SJCRH30 (cell line): ENCODE results near the gene WSCD2. TPM values are rescaled to one million over a fixed set of nuclear protein-coding genes. Genes with fewer than 3 reads are reported as not detected.

ENCODE experiments used
- DNase-seq, 2 experiments: peaks; one replicate each; pipeline ENCODE4 v3.0.0-alpha.2; 2015 to 2020
- H3K27ac ChIP-seq: fragments of 250-450 bp; sonication (Bioruptor Pico); 2 replicates; pipeline ENCODE4 v1.5.1; 2020; ENCODE audit warnings: mild to moderate bottlenecking, moderate library complexity
- H3K27me3 ChIP-seq: fragments of 250-450 bp; sonication (Bioruptor Pico); 2 replicates; pipeline ENCODE4 v1.5.1; 2020; ENCODE audit warnings: mild to moderate bottlenecking, moderate library complexity
- H3K36me3 ChIP-seq: fragments of 250-450 bp; sonication (Bioruptor Pico); 2 replicates; pipeline ENCODE4 v1.5.1; 2020; ENCODE audit warnings: mild to moderate bottlenecking, moderate library complexity
- H3K4me1 ChIP-seq: fragments of 250-450 bp; sonication (Bioruptor Pico); 2 replicates; pipeline ENCODE4 v1.5.1; 2020; ENCODE audit warnings: mild to moderate bottlenecking, moderate library complexity
- H3K4me3 ChIP-seq: fragments of 250-450 bp; sonication (Bioruptor Pico); 2 replicates; pipeline ENCODE4 v1.5.1; 2020; ENCODE audit warnings: mild to moderate bottlenecking, moderate library complexity
- H3K9me3 ChIP-seq: fragments of 250-450 bp; sonication (Bioruptor Pico); replicated peaks from 2 replicates; pipeline ENCODE4 v1.5.1; 2020; ENCODE audit warnings: mild to moderate bottlenecking, moderate library complexity
- total RNA-seq: library from RNA; depleted of rRNA; stranded (reverse); fragments of >200 nt; shearing (Covaris generic); gene quantifications from 2 replicates; pipeline ENCODE4 v1.2.3, GENCODE V29; 2014

WSCD2 gene
- total RNA-seq, 1 experiment from 2014 or later, result not detected

DNA sequence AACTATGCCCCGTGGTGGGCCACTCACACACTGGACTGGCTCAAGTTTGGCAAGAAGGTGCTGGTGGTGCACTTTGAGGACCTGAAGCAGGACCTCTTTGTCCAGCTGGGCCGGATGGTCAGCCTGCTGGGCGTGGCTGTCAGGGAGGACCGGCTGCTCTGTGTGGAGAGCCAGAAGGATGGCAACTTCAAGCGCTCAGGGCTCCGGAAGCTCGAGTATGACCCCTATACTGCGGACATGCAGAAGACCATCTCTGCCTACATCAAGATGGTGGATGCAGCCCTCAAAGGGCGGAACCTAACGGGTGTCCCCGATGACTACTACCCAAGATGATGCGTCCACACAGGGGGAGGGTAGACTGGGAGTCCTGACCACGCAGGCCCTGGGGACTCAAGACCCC is 118.9 kb downstream of the WSCD2 start:
- Histone ChIP-seq H3K36me3 (no peaks in the 10 kb centered on the region), H3K27me3 (no peaks in the 10 kb centered on the region), H3K4me1 (no peaks in the 10 kb centered on the region), H3K9me3 (no peaks in the 10 kb centered on the region), H3K27ac (no peak overlapping the region), H3K4me3 (no peak overlapping the region)
- DNase-seq, result no peak

DNA sequence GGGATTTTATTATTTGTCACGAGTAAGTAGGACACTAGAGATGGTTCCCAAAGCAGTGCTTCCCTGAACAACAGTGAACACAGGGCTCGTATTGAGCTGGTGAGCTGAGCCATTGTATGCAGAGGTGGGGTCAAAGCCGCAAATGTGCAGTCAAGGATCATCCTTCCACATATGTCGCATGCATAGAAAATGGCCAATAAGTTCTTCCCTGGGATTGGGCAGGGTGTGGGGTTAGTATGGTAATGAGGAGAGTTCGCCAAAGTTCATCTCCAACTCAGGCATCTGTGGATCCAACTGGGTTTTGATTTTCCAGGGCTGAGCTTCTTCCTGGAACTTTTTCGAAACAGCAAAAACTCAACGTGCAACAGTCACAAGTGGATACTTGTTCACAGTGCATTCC is 123.4 kb downstream of the WSCD2 start:
- DNase-seq, result no peak
- no peaks in the 10 kb centered on the region for H3K36me3 ChIP-seq
- no peak overlapping the region for H3K27ac ChIP-seq
- no peaks in the 10 kb centered on the region for H3K27me3 ChIP-seq
- H3K4me1 ChIP-seq, result no peaks in the 10 kb centered on the region
- no peaks in the 10 kb centered on the region for H3K9me3 ChIP-seq
- no peak overlapping the region for H3K4me3 ChIP-seq

DNA sequence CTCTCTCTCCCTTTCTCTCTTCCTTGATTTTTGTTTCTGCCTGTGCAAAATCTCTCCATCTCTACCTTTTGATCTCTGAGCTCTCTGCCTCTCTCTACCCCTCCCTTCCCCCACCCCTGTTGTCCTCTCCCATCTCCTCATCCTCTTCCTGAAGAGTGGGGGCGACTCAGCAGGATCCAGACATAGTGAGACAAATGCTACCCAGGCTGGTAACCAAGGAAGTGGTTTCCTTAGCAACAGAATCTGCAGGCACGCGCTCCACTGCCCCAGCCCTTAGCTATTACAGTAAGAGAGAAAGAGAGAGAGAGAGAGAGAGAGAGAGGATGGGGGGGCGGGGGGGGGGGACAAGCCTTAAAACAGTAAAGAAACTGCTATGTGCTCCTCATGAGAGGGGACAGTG is 124.5 kb downstream of the WSCD2 start:
- Histone ChIP-seq H3K27me3 (no peaks in the 10 kb centered on the region), H3K4me1 (no peaks in the 10 kb centered on the region), H3K4me3 (no peak overlapping the region), H3K9me3 (no peaks in the 10 kb centered on the region), H3K36me3 (no peaks in the 10 kb centered on the region), H3K27ac (no peak overlapping the region)
- DNase-seq, result no peak

DNA sequence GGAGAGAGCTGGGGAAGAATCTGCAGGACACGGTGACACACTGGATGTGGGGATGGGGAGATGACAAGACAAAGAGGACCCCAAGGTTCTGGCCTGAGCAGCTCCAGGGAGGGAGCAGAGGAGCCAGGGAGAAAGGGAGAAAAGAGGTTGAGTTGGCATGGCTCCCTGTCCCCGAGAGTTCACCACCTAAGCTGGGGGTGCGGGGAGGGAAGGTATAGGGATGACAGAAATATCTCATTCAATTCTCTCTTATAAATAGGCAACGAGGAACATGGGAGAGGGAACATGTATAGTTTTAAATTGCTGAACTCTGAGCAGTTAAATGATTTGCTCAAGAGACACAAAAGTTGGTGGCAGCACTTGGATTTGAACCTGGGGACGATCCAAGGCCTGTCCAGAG is 124.9 kb downstream of the WSCD2 start:
- Histone ChIP-seq H3K27me3 (no peaks in the 10 kb centered on the region), H3K27ac (no peak overlapping the region)

DNA sequence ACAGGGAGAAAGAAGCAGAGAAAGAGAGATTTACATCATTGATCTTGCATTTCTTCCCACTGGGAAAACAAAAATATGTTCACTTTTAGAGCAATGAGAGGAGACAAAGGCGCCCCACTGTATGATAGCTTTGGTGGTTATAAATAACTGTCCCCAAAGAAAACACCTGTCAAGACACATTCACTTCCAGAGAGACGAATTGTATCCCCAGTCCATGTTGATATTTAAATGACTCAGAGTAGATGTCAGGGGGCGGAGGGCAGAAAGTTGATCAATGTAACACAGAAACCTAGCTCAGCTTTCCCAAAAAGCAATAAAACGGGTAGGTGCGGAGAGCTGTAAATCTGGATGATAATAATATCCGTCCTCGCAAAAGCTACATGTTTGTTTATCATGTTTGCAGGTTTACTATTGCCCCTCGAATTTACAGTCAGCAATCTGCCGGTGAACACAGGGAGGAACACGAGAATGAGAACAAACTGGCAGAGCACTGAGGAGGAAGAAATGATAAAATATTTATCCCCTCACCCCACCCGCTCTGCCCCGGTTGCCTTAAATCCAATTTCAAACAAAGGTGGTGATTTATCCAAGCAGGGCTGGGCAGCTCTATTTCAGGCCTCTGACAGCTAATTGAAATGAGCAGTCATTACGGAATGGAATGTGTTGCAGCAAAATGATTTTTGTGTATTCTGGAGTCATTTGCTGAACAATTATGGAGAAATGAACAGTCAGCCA is 125.6 kb downstream of the WSCD2 start:
- H3K9me3 ChIP-seq, result no peaks in the 10 kb centered on the region
- H3K4me3 ChIP-seq, result no peak overlapping the region
- H3K27ac ChIP-seq, result no peak overlapping the region
- no peaks in the 10 kb centered on the region for H3K4me1 ChIP-seq
- no peaks in the 10 kb centered on the region for H3K27me3 ChIP-seq
- H3K36me3 ChIP-seq, result no peaks in the 10 kb centered on the region
- no peak for DNase-seq

More for the DNA sequence above, 124.9 kb downstream of the WSCD2 start:
- no peaks in the 10 kb centered on the region for H3K36me3 ChIP-seq
- H3K4me1 ChIP-seq, result no peaks in the 10 kb centered on the region
- no peaks in the 10 kb centered on the region for H3K9me3 ChIP-seq
- DNase-seq, result no peak
- no peak overlapping the region for H3K4me3 ChIP-seq

DNA sequence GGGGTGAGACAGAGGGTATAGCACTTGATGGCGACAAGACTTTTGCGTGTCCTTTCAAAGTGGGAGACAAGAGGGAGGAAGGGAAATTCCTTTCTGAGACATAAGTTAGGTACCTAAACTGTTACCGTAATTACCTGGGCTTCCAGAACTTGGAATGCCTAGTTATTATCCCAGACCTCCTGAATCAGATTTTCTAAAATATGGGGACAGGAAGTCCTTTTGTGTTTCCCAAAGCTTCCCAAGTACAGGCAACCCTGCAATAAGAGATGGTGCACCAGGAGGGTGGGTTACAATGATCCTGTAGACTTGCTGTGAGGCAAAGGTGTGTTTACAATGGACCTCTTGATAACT is 126.1 kb downstream of the WSCD2 start:
- Histone ChIP-seq H3K4me3 (no peak overlapping the region), H3K9me3 (no peaks in the 10 kb centered on the region), H3K36me3 (no peaks in the 10 kb centered on the region), H3K27ac (no peak overlapping the region), H3K27me3 (no peaks in the 10 kb centered on the region), H3K4me1 (no peaks in the 10 kb centered on the region)
- DNase-seq, result no peak

DNA sequence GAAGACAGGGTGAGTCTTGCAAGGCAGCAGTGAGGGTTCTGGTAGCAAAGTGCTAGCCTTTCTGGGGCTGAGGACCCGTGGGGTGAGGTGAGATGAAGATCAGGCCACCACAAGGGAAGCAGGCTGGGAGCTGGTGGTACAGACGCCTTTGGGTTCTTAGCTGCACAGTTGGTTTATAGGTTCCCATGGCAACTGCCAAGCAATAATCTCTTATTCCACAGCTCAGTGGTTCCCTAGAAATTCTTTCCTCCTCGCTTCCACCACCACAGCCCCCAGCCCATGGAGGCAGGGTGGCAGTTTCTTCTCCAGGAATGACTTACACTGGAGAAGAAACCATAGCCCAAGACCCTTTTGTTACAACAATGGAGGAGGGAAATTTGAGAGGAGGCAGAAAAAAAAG is 127.9 kb downstream of the WSCD2 start:
- Histone ChIP-seq H3K27me3 (no peaks in the 10 kb centered on the region), H3K27ac (no peak overlapping the region), H3K4me3 (no peak overlapping the region), H3K9me3 (no peaks in the 10 kb centered on the region), H3K36me3 (no peaks in the 10 kb centered on the region), H3K4me1 (no peaks in the 10 kb centered on the region)
- DNase-seq, result no peak

DNA sequence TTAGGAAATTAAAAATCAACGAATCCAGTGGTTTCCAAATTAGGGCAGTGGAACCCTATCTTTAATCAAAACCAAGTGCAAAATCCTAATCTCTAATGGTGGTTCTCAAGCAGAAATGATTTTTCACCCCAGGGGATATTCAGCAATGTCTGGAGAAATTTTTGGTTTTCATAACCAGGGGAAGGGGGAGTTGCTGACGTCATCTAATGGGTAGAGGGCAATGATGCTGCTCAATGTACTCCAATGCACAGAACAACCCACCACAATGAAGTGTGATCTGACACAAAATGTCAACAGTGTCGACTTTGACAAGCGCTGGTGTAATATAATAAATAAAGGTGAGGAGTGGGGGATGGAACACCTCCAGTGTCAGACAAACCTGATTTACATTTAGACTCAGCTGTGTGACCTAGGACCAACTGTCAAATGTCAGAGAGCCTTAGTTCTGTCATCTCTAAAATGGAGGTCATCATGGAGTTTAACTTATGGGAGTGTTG is 128.6 kb downstream of the WSCD2 start:
- Histone ChIP-seq H3K4me1 (no peaks in the 10 kb centered on the region), H3K36me3 (no peaks in the 10 kb centered on the region), H3K27ac (no peak overlapping the region), H3K27me3 (no peaks in the 10 kb centered on the region), H3K9me3 (no peaks in the 10 kb centered on the region), H3K4me3 (no peak overlapping the region)
- no peak for DNase-seq

DNA sequence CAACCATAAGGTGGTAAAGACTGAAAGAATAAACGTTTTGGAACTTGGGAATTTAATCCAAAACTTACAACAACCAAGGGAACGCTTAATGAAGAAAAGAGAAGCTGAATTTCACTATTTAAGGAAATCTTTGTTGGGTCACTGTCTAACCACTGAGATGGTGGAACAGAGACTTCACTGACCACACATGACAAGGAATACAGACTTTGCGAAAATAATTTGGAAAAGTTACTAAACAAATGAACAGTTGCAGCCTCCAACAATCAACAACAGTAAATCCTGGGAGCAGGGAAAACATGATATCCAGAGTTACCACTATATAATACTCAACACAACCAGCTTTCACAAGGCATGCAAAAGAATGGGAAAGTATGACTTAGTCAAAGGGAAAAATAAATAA is 131.0 kb downstream of the WSCD2 start:
- Histone ChIP-seq H3K9me3 (no peaks in the 10 kb centered on the region), H3K27ac (no peak overlapping the region), H3K4me1 (no peaks in the 10 kb centered on the region), H3K4me3 (no peak overlapping the region), H3K36me3 (no peaks in the 10 kb centered on the region), H3K27me3 (no peaks in the 10 kb centered on the region)
- DNase-seq, result no peak

DNA sequence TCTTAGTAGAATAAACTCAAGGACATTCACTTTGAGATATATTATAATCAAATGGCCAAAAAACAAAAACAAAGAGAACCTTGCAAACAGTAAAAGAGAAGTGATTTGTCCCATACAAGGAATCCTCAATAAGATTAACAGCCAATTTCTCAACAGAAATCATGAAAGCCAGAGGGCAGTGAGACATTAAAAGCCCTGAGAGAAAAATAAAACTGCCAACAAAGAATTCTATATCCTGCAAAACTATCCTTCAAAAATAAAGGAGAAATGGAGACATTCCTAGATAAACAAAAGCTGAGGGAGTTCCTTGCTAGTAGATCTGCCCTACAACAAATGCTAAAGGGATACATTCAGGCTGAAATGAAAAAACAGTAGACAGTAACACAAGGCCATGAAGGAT is 131.9 kb downstream of the WSCD2 start:
- no peaks in the 10 kb centered on the region for H3K27me3 ChIP-seq
- DNase-seq, result no peak

DNA sequence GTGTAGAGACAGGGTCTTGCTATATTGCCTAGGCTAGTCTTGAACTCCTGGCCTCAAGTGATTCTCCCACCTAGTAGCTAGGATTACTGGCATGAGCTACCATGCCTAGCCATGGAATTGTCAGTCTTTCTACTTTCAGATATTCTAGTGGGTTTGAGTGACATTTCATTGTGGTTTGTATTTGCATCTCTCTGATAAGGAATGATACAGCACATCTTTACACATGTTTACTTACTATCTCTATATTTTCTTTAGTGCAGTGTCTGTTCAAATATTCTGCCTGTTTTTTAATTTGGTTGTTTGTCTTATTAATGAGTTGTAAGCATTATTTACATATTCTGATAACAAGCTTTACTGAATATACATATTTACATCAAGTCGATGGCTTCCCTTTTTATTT is 136.4 kb downstream of the WSCD2 start:
- no peak overlapping the region for H3K4me3 ChIP-seq
- H3K27ac ChIP-seq, result no peak overlapping the region
- no peaks in the 10 kb centered on the region for H3K36me3 ChIP-seq
- H3K4me1 ChIP-seq, result no peaks in the 10 kb centered on the region
- no peaks in the 10 kb centered on the region for H3K9me3 ChIP-seq
- H3K27me3 ChIP-seq, result no peaks in the 10 kb centered on the region
- DNase-seq, result no peak

More for the DNA sequence above, 131.9 kb downstream of the WSCD2 start:
- H3K9me3 ChIP-seq, result no peaks in the 10 kb centered on the region
- H3K4me1 ChIP-seq, result no peaks in the 10 kb centered on the region
- H3K27ac ChIP-seq, result no peak overlapping the region
- no peak overlapping the region for H3K4me3 ChIP-seq
- no peaks in the 10 kb centered on the region for H3K36me3 ChIP-seq

DNA sequence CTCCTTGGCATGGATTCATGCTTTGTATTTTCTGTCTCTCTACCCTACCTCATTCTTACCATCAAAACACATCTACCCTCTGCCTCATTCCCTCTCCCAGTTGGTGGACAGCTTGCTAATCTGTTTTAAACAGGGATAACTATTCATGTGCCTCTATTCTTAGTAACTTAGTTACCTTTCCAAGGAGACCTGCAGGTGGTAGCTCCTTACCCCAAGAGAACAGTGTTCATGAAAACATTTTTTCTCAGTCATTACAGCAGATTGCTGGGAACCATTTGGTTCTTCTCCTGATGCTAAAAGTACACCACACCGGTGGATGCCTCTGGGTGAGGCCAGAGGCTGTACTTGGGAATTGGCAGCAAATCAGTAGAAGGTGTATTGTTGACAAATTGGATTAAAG is 137.0 kb downstream of the WSCD2 start:
- DNase-seq, result no peak
- H3K27ac ChIP-seq, result no peak overlapping the region
- no peaks in the 10 kb centered on the region for H3K36me3 ChIP-seq
- H3K9me3 ChIP-seq, result no peaks in the 10 kb centered on the region
- H3K27me3 ChIP-seq, result no peaks in the 10 kb centered on the region
- no peak overlapping the region for H3K4me3 ChIP-seq
- H3K4me1 ChIP-seq, result no peaks in the 10 kb centered on the region

DNA sequence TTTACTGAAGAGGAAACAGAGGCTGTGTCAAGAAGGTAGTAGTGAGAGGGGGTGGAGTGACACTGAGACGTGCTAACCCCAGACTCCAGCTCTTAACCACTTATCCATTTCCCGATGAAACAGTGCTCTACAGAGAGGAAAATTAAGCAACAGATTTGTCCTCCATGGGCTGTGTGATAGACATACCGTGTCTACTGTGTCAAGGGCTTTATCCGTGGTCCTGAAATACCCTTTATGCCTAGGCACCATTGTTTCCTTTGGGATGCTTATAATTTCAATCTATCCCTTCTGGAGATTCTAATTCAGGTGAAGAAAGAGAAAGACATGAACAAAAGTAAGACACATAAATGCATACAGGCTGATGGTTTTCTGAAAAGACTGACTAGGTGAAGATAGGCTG is 138.4 kb downstream of the WSCD2 start:
- Histone ChIP-seq H3K4me3 (no peak overlapping the region), H3K4me1 (no peaks in the 10 kb centered on the region), H3K27me3 (no peaks in the 10 kb centered on the region), H3K27ac (no peak overlapping the region), H3K36me3 (no peaks in the 10 kb centered on the region), H3K9me3 (no peaks in the 10 kb centered on the region)
- no peak for DNase-seq

DNA sequence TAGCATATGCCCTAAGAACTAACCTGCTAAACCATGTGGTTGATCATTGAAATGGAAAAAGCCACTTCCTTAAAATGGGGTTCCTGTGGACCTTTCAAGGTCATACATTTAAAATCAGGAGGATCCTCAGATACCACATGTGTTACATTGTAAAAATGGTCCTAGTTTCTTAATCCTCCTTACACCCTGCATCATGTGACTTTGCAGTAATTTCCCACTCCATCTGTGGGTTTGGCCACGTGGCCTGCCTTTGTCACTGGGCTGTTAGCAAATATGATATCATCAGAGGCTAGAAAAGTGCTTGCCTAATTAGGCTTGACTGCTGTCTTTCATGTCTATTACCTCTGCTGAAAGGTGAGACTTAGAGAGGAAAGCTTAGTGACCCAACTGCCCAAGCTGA is 139.3 kb downstream of the WSCD2 start:
- Histone ChIP-seq H3K27ac (no peak overlapping the region), H3K9me3 (no peaks in the 10 kb centered on the region), H3K27me3 (no peaks in the 10 kb centered on the region), H3K4me1 (no peaks in the 10 kb centered on the region), H3K36me3 (no peaks in the 10 kb centered on the region), H3K4me3 (no peak overlapping the region)
- no peak for DNase-seq

DNA sequence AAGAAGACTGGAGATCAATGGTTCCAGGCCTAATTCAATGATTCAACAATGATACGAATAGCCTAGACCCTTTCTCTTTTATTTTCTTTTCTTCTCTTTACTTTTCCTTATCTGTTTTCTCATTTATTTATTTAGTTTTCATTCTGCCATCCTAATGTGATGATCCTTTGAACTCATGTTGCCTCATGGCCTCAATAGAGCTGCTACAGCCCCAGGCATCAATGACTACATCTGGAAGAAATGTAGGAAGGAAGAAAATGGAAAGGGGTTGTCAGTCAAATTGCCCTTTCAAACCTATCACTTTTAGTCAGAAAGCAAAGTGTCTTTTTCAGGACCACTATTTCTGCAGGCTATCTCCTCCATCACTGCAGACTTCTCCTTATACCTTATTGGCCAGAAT is 140.1 kb downstream of the WSCD2 start:
- no peaks in the 10 kb centered on the region for H3K36me3 ChIP-seq
- H3K27me3 ChIP-seq, result no peaks in the 10 kb centered on the region
- no peak overlapping the region for H3K27ac ChIP-seq
- DNase-seq, result no peak
- H3K4me3 ChIP-seq, result no peak overlapping the region
- H3K9me3 ChIP-seq, result no peaks in the 10 kb centered on the region
- no peaks in the 10 kb centered on the region for H3K4me1 ChIP-seq
